ENCODE measurements around the gene DNAJC24.

GRCh38 chr11:31464436-31464835, 94.8 kb downstream of the DNAJC24 start:
- no peak for TF ChIP-seq RFX5 (IDR thresholded peaks at IDR 0.05; ENCODE audit: low read depth, low read length)
- no peak for TF ChIP-seq ZNF134 (CRISPR knock-in tag; conservative IDR thresholded peaks at IDR 0.05)
- TF ChIP-seq SLC30A9 (CRISPR knock-in tag; IDR thresholded peaks at IDR 0.05), result no peak
- no peak for TF ChIP-seq SNRNP70 (optimal IDR thresholded peaks at IDR 0.05; ENCODE audit: low read depth, low read length)
- TF ChIP-seq ZNF830 (CRISPR knock-in tag; IDR thresholded peaks at IDR 0.05), result no peak
- TF ChIP-seq PHF8 (IDR thresholded peaks at IDR 0.05; ENCODE audit: borderline replicate concordance, low read length), result no peak
- no peak for TF ChIP-seq MAFG (tag; conservative IDR thresholded peaks at IDR 0.05)
- TF ChIP-seq ZNF668 (CRISPR knock-in tag; IDR thresholded peaks at IDR 0.05), result no peak
- no peak for TF ChIP-seq SP2 (IDR thresholded peaks at IDR 0.05; ENCODE audit: extremely low read depth, low read depth, low read length, poor library complexity, severe bottlenecking)
- TF ChIP-seq POLR2A (conservative IDR thresholded peaks at IDR 0.05), result no peak
- TF ChIP-seq JUND (IDR thresholded peaks at IDR 0.05; ENCODE audit: borderline replicate concordance, low read depth, low read length), result no peak
- TF ChIP-seq JUND (tag; IDR thresholded peaks at IDR 0.05; ENCODE audit: borderline replicate concordance, low read depth, low read length), result no peak
- TF ChIP-seq NFYB (IDR thresholded peaks at IDR 0.05; ENCODE audit: extremely low read depth, insufficient read length), result no peak
- no peak for TF ChIP-seq SREBF1 (IDR thresholded peaks at IDR 0.05; ENCODE audit: borderline replicate concordance, low read depth, low read length)

All from K562 (cell line).